SK-MEL-5 (cell line): ENCODE results near the gene RASGRP1. TPM values are rescaled to one million over a fixed set of nuclear protein-coding genes. Genes with fewer than 3 reads are reported as not detected.

ENCODE experiments used
- DNase-seq: peaks from one replicate; pipeline ENCODE4 v3.0.0-alpha.2; 2016; ENCODE audit warnings: low read depth, low spot score
- in situ Hi-C: cut with HindIII; loops from 2 replicates; pipeline ENCODE4 v1.10.0; 2016; ENCODE audit warnings: low sequenced_read_pairs, high pct_unique_total_duplicates, low pct_unique_long_range_greater_than_20kb
- total RNA-seq: library from RNA; depleted of rRNA; stranded (reverse); fragments of >200 nt; shearing (Covaris generic); gene quantifications from 2 replicates; pipeline ENCODE4 v1.2.3, GENCODE V29; 2014

The RASGRP1 gene
- total RNA-seq, 1 experiment from 2014 or later: 1.3 TPM

DNA sequence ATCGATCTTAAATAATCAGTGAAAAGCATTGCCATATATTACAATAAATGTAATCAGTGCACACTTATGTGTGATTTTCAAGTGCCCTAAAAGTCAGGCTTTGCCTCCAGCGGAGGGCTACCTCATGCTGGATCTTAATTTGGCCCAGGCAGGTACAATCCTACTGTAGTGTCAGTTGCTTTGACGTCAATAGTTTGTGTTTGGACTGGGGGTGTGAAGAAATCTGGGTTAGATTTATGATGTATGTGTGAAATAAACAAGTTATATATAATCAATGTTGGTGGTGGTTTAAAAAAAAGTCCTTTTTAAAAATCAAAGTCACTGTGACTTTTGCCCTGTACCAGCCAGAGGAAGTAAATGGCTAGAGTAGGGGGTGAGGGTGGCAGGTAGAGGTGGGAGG lies 14.0 kb upstream of the RASGRP1 start:
- in situ Hi-C loops: no loop called here
- DNase-seq: no peak

GRCh38 chr15:38577424-38577987 lies 12.9 kb upstream of the RASGRP1 start:
- DNase-seq: no peak
- in situ Hi-C loops: no loop called here

DNA sequence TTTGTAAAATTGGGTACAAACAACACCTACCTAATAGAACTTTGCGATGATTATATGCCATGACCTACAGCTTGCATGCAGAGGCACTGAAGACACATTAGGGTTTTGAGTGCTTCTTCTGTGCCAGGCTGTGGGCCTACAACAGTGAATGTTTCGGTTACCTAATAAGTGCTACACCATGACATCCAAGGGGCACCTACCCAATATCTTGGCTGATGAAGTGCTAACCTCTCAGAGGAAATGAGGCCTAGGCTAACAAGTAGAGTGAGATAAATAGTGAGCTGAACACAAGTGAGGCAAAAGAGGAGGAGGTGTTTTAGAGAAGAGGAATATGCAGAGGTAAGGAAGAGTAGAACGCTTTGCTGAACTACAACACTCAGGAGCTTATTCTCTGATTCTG lies 12.2 kb upstream of the RASGRP1 start:
- in situ Hi-C loops: no loop called here

DNA sequence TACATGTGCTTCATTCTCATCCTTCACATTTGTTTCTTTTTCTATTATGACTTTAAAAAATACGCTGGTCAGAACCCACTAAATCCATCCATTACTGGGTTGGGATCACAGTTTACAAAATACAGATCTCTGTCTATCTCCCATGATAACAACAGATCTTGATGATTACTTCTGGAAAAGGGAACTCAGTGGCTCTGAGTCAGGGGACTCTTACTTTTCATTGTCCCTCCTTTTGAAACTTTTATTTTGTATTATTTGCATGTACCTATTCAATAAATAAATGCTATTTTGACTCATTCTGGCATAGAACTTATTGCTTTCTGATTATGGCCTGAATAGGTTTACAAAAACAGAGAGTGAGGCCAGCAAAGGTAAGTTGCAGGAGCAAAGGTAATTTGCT lies 11.6 kb upstream of the RASGRP1 start:
- in situ Hi-C loops: no loop called here
- no peak for DNase-seq

More for the DNA sequence above, 12.2 kb upstream of the RASGRP1 start:
- DNase-seq: no peak

GRCh38 chr15:38565287-38565670 lies 665 bp upstream of the RASGRP1 start:
- in situ Hi-C loops: no loop called here
- no peak for DNase-seq

DNA sequence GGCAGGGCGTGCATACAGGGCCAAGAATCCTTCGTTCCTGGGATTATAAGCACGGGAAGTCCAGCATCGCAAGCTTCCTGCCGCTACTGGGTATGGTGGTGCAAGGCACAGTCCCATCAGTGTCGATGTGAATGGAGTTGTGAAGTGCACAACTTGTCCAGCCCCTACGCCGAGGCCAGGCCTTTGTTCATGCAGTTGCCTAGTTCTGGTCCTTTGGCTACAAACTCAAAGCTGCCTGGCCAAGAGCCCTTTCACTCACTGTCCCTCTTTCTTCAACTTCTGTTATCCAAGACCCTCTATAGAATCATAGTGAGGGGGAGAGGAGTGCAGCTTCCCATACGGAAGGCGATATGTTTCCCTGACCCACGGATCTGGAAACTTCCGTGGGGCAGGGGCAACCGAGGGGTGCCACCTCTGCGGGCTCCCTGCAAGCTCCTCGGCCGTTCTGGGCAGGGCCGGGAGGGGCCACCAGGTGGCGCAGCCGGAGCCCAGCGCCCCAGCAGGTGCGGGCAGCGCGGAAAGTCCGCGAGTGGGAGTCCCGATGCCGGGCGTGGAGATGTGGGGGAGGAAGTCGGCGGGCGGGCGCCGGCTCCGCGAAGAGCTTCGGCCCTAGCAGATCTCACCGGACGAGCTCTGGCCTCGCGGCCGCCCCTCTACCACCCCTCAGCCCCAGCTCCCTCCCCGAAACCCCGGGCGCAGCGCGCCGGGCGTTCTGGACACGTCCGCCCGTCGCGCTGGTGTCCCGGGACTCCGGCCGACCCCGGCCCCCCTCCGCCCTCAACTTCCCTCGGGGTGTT lies 693 bp downstream of the RASGRP1 start:
- in situ Hi-C loops: no loop called here
- peak; percentile 50 for DNase-seq

DNA sequence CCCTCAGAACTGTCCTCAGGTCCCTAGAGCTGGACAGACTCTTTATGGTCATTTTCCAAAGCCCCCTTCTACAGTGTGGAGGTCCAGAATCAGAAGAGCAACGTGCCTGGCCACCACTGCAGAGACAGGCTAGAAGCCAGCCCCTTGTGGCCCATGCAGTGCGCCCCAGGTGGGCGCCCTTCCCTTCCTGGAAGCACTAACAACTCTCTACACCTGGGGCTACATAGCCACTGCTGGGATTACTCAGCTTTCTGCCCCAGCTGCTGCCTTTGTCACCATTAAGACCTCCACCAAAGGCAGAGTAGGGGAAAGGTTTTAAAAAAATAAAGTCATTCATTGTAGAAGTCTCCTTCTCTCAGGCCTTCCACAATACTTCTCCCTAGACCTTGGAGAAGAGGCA lies 2.3 kb downstream of the RASGRP1 start:
- in situ Hi-C loops: no loop called here
- DNase-seq: no peak

DNA sequence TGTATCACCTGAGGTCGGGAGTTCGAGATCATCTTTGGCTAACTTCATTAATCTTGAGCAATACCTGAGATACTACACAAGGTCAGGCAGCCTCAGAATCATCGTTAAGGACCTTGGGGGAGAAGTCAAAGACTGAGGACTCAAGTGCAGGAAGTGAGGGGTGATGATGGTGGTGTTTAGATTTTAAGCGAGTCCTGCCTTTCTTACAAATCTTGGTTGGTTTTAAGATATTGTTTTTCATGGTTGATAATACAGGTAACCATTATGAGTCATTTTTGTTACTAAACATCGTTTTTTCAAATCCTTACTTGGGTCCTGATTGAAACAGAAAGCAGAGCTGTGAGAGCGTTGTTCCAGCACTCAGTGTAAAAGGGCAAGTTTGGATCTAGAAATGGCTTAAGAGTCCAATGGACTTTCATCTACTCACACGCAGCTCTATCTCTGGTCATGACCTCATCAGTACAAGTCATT lies 4.1 kb downstream of the RASGRP1 start:
- no peak for DNase-seq
- in situ Hi-C loops: no loop called here

GRCh38 chr15:38559636-38560307 lies 4.8 kb downstream of the RASGRP1 start:
- no peak for DNase-seq
- in situ Hi-C loops: no loop called here

DNA sequence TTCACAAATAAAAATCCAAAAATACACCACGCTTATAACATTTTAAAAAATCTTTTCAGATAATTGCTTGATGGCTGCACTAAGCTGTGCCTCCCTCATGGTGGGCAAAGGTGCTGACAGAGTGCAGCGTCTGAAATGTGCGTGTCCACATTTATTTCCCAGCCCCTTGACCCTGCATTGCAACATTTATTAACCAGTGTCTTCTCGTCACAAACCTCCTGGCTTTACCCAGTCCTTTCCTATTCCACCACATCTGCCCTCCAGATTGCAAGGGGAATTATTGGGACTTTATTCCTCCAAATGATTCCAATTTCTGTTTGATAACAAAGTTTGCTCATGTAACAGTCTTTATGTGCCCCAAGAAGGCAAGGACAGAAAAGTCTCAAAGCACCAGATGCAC lies 5.5 kb downstream of the RASGRP1 start:
- in situ Hi-C loops: no loop called here
- no peak for DNase-seq

DNA sequence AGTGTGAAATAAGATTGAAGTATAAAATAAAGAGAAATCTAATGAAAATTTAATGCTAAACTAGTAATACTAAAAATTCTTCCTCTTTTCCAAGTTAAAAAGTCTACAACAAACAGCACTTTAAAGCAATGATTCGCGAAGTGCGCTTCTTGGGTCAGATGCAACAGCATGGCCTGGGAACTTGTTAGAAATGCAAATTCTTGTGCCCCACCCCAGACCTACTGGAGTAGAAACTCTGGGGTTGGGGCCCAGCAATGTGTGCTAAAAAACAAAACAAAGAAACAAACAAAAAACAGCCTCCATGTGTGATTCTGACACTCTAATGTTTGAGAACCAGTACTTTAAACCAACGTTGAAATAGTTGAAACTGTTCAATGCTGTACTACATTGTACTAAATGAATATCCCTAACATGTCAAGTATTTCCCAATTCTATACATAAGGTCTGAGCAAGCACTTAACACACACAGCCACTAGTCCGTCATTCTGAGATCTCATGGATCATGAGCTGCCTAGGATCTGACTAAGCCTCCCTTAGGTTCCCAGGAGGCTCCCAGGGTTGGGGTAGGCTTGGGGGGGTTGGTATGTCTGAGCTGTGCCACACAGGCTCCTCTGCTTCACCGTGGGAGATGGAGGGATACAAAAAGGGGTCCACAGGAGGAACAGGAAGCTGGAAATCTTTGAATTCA lies 6.1 kb downstream of the RASGRP1 start:
- DNase-seq: no peak
- in situ Hi-C loops: no loop called here

GRCh38 chr15:38557921-38558320 lies 6.7 kb downstream of the RASGRP1 start:
- in situ Hi-C loops: no loop called here
- DNase-seq: no peak

DNA sequence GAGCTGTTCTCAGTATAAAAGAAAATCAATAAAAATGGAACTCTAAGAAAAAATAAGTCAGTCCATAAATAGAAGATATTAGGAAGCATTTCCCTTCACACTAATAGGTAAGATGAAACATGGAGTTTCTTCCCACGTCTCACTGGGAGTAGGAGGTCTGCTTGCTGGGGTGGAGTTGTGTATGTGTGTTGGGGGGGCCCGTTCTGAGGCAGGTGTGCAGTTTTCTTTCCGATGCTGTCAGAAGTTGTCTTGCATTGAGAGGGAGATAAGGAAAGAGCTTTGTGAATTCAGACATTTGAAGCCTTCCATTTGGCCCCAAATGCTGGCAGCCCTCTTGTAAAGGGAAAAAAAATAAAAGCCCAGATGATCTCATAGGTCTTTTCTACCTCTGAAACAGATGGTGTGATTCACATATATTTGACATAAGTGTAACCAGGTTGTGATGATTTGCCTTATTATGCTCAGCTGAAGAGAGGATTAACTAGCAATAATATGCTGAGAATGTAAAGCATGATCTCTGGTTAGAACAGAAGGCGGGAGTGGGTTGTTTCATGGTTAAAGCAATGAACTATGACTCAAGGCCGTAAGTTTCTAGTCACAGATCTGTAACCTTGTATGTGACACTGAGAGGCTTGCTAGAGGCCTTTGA lies 8.8 kb downstream of the RASGRP1 start:
- no peak for DNase-seq
- in situ Hi-C loops: no loop called here

GRCh38 chr15:38554354-38554753 lies 10.3 kb downstream of the RASGRP1 start:
- DNase-seq: peak; percentile 4
- in situ Hi-C loops: no loop called here

DNA sequence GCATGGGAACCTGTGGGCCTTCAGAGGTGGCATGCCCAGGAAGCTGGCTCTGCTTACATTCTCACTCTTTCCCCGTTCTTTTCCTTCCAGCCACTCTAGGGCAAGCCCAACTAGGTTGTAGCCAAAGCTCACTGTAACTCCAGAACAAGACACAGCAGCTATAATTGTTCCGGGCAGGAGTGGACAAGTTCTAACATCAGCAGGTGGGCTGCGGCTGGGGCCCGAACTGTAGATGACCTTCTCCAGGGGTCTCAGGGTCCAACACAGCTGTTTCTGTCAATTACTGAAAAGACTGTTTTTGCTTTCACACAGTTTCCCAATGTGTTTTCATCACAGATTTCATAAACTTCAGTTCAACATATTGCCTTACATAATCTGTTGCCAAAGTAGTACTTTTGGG lies 11.5 kb downstream of the RASGRP1 start:
- in situ Hi-C loops: no loop called here

GRCh38 chr15:38551720-38552648 lies 12.6 kb downstream of the RASGRP1 start:
- in situ Hi-C loops: no loop called here
- no peak for DNase-seq

More for the DNA sequence above, 11.5 kb downstream of the RASGRP1 start:
- no peak for DNase-seq

DNA sequence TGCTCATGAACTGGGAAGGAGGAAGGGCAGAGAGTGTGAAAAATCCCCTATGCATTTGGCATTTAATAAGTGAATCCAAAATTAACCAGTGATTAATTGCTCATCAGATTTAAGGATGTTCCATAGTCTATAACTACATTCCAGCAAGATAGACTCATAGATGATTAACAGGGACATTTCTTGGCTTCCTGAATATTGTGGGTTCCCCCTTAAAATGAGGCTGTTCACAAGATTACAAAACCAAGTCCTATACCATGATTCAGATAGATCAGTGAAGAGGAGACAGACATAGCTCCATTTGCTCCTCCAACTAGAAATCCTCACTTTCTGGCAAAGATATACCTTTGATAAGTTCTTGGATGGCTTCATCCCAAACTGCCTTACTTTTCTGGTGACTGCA lies 15.4 kb downstream of the RASGRP1 start:
- in situ Hi-C loops: no loop called here
- DNase-seq: no peak
